ENCODE results near the gene LRP10. TPM values are rescaled to one million over a fixed set of nuclear protein-coding genes. Genes with fewer than 3 reads are reported as not detected.
"Not testable (repeated sequence)": the region's sequence is repeated elsewhere in the genome, so short reads cannot be mapped to it uniquely, and the experiment has no call there.

Gene LRP10
- total RNA-seq, 1 donor from 2014 or later: 38.6 TPM

- no peak for DNase-seq (ENCODE audit: low spot score in 2 of 2, unreplicated experiment in 2 of 2)
- Mint-ChIP-seq H3K4me1 (peaks cover 6% of the 10 kb centered on the region), H3K4me3 (no peak overlapping the region), H3K27me3 (ENCODE audit: low read depth) (no peaks in the 10 kb centered on the region), H3K27ac (no peak overlapping the region), H3K36me3 (no peaks in the 10 kb centered on the region), H3K9me3 (no peaks in the 10 kb centered on the region)
- TF ChIP-seq, protein P1, sequence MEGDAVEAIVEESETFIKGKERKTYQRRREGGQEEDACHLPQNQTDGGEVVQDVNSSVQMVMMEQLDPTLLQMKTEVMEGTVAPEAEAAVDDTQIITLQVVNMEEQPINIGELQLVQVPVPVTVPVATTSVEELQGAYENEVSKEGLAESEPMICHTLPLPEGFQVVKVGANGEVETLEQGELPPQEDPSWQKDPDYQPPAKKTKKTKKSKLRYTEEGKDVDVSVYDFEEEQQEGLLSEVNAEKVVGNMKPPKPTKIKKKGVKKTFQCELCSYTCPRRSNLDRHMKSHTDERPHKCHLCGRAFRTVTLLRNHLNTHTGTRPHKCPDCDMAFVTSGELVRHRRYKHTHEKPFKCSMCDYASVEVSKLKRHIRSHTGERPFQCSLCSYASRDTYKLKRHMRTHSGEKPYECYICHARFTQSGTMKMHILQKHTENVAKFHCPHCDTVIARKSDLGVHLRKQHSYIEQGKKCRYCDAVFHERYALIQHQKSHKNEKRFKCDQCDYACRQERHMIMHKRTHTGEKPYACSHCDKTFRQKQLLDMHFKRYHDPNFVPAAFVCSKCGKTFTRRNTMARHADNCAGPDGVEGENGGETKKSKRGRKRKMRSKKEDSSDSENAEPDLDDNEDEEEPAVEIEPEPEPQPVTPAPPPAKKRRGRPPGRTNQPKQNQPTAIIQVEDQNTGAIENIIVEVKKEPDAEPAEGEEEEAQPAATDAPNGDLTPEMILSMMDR (IDR thresholded peaks at IDR 0.05; ENCODE audit: unreplicated experiment): no peak
These were observed 15.1 kb upstream of the LRP10 start for GRCh38 chr14:22856428-22856827.

- not testable (repeated sequence) for H3K9me3 Mint-ChIP-seq; H3K4me3 Mint-ChIP-seq; H3K27ac Mint-ChIP-seq; H3K4me1 Mint-ChIP-seq; H3K27me3 Mint-ChIP-seq (ENCODE audit: low read depth); H3K36me3 Mint-ChIP-seq; DNase-seq (ENCODE audit: low spot score in 2 of 2, unreplicated experiment in 2 of 2)
These were observed 11.2 kb upstream of the LRP10 start for GRCh38 chr14:22860377-22860776.

DNA sequence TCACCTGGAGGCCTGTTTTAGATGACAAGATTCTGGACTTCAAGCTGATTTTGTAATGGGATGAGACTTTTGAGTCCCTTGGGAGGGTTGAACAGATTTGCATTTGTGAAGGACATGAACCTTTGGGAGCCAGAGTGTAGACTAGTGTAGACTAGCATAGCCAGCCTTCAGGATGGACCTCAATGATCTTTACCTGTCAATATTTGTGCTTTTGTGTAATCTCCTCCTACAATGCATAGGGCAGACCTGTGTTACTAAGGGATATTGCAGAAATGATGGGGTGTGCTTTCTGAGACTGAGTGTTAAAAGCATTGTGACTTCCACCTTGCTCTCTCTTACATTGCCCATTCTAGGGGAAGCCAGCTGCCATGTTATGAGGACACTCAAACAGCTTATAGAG is 9.9 kb upstream of the LRP10 start:
- TF ChIP-seq, protein P1 (IDR thresholded peaks at IDR 0.05; ENCODE audit: unreplicated experiment): no peak
- H3K9me3 Mint-ChIP-seq: no peaks in the 10 kb centered on the region
- H3K27ac Mint-ChIP-seq: no peak overlapping the region
- H3K4me3 Mint-ChIP-seq: no peak overlapping the region
- no peak for DNase-seq (ENCODE audit: low spot score in 2 of 2, unreplicated experiment in 2 of 2)
- no peaks in the 10 kb centered on the region for H3K27me3 Mint-ChIP-seq (ENCODE audit: low read depth)
- no peaks in the 10 kb centered on the region for H3K36me3 Mint-ChIP-seq
- no peaks in the 10 kb centered on the region for H3K4me1 Mint-ChIP-seq

- Mint-ChIP-seq H3K27ac (no peak overlapping the region), H3K27me3 (ENCODE audit: low read depth) (no peaks in the 10 kb centered on the region), H3K36me3 (no peaks in the 10 kb centered on the region), H3K4me1 (no peaks in the 10 kb centered on the region), H3K4me3 (no peak overlapping the region), H3K9me3 (no peaks in the 10 kb centered on the region)
- DNase-seq (ENCODE audit: low spot score in 2 of 2, unreplicated experiment in 2 of 2): no peak
- TF ChIP-seq, protein P1 (IDR thresholded peaks at IDR 0.05; ENCODE audit: unreplicated experiment): no peak
These were observed 6.6 kb upstream of the LRP10 start for GRCh38 chr14:22864979-22865378.

- Mint-ChIP-seq H3K36me3 (no peaks in the 10 kb centered on the region), H3K27ac (no peak overlapping the region), H3K9me3 (no peaks in the 10 kb centered on the region), H3K27me3 (ENCODE audit: low read depth) (no peaks in the 10 kb centered on the region), H3K4me3 (no peak overlapping the region), H3K4me1 (peaks cover 5% of the 10 kb centered on the region)
- TF ChIP-seq, protein P1 (IDR thresholded peaks at IDR 0.05; ENCODE audit: unreplicated experiment): no peak
- DNase-seq (ENCODE audit: low spot score in 2 of 2, unreplicated experiment in 2 of 2): no peak
These were observed 5.8 kb upstream of the LRP10 start for GRCh38 chr14:22865424-22866405.

DNA sequence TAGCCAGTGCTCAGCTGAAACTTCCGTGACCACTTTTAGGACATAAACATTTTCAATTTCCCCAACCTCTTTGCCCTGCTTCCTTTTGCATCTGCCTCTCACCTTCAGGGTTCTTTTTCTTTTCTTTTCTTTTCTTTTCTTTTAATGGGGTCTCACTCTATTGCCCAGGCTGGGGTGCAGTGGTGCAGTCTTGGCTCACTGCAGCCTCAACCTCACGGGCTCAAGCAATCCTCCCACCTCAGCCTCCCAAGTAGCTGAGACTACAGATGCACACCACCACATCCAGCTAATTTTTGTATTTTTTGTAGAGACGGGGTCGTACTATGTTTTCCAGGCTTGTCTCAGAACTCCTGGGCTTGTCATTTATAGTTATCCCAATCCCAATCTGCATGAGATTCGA is 4.7 kb upstream of the LRP10 start:
- Mint-ChIP-seq H3K4me3 (no peak overlapping the region), H3K27me3 (ENCODE audit: low read depth) (no peaks in the 10 kb centered on the region), H3K27ac (no peak overlapping the region), H3K36me3 (no peaks in the 10 kb centered on the region), H3K9me3 (no peaks in the 10 kb centered on the region), H3K4me1 (peaks cover 10% of the 10 kb centered on the region)
- TF ChIP-seq, protein P1 (IDR thresholded peaks at IDR 0.05; ENCODE audit: unreplicated experiment): no peak
- no peak for DNase-seq (ENCODE audit: low spot score in 2 of 2, unreplicated experiment in 2 of 2)

All from mesothelial cell of epicardium (in vitro differentiated cells).